Stimulated activated CD4-positive, alpha-beta T cell treated with anti-CD3 and anti-CD28 coated beads, Interleukin-1b, Interleukin-23, amount 100 ng/mL, for 24 hours (primary cell): ENCODE results near the gene GSN.

Experiments
- DNase-seq, 4 experiments: peaks; one replicate each; pipeline ENCODE4 v3.0.0-alpha.2; 2020; ENCODE audit warnings: low read depth in 4 of 4, low spot score in 1 of 4

Gene GSN

DNA sequence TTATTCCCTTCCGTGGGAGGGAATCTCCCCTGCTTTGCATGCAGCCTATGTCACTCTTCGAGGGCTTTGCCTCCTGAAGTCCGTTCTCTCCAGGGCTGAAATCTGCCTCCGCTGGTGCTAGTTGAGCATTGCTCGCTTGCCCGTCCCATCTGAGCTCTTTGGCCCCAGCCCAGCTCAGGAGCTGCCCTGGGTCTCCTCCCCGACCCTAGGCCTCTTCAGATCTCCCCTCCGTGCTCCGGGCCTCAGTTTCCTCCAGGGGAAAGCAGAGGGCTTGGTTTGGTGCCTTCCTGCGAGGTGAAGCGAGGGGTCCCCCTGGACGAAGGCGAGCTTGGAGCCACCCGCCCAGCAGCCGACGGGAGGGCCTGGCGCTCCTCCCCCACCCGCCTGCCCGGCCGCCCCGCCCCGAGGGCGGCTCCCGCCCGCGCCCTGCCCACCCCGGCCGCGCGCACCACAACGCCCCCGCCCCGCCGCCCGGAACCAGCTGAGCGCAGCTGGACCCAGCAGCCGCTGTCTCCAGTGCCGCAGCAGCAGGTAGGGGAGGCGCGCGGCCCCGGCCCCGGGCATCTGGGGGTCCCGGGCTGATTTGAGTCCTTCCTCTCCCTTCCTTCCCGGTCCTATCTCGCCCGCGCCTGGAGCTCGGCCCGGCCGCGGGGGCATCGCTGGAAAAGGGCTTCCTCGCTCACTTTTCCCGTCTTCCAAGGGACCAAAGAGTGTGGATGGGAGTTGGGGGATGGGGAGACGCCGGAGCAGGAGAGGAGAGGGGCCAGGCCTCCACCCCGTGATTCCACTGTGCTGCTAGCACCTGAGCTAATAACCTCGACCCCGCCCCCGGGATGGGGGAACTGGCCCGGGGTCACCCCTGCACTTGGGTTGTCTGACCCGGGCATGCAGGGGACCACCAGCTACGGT lies at the start of gene GSN:
Gene GSN, plus strand, starts transcription at position 474 of the 909 bp plus-strand sequence. CDS start 33,810 bp downstream, outside the sequence.
- DNase-seq, result peak in 1 of 4 experiments; percentile 45

DNA sequence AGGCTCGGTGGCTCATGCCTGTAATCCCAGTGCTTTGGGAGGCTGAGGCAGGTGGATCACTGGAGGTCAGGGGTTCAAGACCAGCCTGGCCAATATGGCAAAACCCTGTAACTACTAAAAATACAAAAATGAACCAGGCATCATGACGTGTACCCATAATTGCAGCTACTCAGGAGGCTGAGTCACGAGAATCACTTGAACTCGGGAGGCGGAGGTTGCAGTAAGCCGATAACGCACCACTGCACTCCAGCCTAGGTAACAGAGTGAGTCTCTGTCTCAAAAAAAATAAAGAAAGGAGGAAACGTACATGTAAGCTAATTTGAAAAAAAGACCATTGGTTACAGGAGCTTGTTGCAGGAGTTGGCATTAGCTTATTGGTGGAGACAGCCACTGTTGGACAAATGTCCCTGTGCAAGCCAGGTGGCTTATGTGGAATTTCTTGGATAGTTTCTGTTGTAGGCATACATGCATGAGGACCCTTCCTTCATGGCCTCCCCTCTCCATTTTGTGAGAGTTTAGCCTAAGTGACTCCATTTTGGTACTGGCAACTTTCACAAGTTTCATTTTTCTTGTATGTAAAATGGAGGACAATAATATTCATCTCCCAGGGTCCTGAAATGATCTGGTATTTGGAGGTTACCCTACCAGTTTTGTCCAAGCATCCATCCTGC lies 49.5 kb upstream of the GSN start:
- no peak for DNase-seq

DNA sequence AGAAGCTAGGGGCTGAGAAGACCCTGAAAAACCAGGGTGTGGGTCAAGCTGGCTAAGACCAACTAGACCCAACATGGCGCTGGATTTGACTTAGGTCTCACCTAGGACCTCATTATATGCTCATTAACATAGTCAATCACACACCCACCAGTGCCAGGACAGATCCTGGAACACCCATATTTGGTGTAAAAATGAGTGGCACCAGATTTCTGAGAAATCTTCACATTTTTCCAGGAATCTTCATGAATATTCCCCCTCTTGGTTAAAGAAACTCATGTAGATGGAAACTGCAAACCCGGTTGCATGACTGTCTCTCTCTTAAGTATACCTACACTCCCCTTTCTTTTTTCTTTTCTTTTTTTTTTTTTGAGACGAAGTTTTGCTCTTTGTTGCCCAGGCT lies 48.4 kb upstream of the GSN start:
- no peak for DNase-seq

DNA sequence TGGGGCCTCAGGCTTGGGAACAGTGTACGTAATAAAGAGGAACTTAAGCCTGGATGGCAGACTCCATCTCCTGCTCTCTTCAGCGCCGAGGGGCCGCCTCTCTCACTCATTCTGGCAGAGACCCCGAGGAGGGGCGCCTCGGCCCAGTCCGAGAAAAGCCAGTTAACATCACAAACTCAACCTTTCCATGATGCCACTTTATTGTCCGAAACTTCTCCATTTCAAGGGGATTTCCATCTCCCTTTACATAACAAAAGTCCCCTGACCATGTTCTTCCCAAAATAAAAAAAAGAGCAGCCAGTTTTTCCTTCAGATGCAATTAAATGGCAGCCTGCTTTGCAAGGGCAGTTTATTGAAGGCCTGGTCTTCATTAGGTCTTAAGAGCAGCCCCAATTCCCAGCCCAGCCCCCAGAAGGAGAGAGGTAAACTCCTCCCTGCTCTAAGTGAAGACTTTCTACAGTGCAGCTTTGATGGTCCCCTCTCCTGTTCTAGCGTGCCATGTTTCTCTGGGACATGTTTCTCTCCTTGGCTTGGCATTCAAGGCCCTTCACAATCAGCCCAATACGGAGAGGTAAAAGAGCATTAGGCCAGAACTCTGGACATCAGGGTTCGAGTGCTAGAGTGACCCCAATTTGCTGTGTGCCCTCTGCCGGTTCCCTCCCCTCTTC lies 46.8 kb upstream of the GSN start:
- no peak for DNase-seq

DNA sequence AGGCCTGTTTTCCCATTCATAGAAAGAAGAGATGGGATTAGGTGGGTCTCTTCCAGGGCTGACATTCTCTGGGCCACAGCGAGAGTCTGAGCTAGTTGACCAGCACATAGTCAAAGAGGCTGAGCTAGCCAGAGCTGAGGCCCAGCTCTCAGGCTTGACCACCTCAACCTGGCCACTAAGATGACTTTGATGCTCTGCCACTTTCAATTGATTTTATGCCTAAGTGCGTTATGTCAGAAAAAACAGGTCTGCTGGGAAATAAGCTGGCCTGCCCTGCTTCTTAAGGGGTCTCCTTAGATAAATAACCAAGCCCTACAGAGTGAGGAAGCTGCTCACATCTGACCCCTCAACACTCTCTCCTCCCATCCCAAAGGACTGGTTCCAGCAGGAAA lies 46.3 kb upstream of the GSN start:
- DNase-seq, result no peak

DNA sequence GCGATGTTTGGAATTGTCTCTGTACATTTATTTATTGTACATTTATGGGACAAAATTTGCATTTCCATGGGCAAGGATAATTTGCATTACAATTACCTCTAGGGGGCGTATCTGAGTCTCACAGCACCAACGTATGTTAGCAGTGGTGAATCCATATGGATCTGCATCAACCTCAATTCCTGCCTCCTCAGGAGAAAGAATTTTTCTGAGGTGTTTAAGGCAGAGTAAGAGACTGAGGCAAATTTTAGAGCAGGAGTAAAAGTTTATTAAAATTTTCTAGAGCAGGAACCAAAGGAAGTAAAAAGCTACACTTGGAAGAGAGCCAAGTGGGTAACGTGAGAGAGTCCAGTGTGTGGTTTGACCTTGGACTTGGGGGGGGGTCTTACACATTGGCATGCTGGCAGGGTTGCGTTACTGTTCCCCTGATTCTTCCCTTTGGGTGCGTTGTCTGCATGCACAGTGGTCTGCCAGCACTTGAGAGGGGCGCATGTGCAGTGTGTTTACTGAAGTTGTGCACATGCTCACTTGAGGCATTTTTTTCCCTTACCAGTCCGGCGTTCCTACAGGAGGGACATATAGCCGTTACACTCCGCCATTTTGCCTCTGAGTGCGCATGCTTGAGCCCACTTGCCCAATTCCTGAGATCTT lies 45.3 kb upstream of the GSN start:
- no peak for DNase-seq

DNA sequence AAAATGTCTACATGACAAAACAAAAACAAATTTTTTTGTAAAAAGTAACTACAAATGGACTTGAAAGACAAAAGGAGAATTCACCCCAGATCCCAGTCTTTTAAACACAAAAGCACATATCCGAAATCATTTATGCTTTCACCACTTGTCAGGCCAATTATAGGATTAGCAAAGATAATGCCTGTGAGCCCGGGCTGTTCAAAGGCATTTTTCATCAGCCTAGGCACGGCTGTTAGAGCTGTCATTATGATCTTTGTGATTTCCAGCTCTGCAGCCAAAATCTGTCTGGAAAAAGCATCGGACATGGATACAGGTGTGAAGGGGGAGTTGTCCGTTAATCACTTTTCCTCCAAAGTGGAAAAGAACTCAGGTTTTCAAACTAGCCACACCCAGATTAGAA lies 42.7 kb upstream of the GSN start:
- DNase-seq, result no peak

DNA sequence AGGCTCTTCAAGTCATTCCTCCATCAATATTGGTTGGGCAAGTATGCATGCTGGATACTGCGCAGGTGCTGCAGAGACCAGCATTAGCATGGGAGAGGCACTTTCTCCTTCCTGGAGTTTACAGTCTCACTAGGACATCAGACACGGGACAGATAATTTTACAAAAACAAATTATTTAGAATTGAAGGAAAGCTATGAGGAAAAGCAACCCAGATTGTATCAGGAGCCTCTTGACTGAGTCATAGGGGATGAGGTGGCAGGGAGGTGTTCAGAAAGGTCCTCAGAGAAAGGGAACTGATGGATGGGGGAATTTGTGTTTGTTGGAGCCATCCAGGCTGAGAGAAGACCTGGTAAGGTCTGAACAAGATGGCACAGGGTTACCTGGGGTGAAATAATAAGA lies 41.8 kb upstream of the GSN start:
- no peak for DNase-seq

DNA sequence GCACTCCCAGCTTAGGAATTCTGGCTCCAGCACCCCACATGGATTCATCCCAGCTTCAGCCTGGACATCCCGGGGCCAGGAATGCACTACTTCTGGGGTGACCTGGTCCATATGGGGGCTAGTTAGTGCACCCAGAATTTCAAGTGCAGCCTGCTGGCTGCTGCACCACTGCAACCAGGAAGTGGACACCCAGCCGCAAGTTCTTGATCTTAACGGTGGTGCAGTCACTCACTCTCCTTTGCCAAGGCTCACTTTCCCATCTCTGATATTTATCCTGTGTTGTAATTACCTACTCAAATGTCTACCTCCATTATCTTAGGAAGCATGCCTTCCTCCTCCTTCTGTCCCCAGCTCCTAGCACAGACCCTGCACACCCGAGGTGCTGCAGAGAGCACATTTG lies 40.1 kb upstream of the GSN start:
- no peak for DNase-seq

DNA sequence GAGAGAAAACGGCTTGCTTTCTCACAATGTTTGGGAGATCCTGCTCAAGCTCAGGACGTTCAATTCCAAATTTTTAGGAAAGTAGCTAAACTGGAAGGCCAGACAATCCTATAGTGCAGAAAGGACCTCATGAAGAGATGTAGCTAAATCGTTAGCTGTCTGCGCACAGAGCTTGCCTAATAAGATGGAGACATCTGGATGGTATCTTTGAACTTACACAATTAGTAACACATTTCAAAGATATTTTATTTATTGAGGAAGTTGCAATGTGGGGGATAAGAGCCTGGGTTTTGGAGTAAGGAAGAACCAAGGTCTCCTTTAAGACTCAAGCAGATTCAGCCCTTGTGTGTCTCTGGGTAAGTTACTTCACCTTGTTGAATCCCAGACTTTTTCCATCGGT lies 37.7 kb upstream of the GSN start:
- DNase-seq, result no peak

DNA sequence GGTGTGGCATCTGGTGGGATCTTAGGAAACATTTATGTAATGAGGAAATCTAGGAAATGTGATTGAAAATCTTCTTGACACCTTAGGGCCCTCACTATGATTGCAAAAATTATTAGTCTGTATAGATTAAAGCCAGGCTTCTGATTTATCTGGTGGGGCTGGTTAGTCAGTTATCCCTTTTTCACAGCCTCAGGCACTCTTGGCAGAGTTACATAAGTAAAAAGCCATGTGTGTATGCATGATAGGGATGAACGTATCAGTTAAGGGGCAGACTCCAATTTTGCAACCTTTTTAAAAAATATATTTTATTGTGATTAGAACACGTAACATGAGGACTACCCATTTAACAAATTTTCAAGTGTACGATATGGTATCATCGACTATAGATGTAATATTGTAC lies 35.7 kb upstream of the GSN start:
- DNase-seq, result no peak

DNA sequence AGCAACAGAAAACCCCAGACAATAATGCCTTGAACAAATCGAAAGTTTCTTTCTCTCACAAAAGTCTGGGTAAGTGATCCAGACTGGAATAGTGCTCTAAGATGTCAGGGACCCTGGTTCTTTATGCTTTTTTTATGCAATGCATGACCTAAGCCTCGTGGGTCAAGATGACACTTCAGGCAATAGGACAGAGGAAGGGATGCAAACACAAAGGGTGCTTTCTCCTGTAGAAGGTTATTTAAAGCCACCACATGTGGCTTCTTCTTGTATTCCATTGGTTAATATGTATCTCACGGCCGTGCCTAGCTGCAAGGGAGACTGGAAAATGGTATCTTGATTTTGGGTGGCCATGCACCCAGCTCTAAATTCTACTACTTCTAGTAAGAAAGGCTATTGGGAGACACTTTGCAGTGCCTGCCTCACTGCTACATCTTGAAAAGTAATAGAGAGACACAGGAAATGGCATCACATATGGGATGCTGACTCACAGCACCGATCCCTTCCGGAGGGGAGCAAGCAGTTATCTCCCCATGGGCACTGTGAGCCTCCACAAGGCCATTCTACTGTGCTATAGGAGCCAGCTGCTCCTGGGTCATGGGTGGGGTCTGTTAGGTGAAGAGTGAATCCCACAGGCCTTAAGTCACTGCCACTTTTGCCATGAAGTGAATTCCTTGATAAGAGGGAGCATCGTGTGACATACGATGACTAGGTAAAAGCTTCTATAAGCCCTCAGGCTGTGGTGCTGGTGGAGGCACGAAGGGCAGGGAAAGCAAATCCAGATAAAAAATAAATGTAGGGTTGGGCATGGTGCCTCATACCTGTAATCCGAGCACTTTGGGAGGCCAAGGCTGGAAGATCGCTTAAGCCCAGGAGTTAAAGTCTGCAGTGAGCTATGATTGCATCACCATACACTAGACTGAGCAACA lies 33.8 kb upstream of the GSN start:
- no peak for DNase-seq

DNA sequence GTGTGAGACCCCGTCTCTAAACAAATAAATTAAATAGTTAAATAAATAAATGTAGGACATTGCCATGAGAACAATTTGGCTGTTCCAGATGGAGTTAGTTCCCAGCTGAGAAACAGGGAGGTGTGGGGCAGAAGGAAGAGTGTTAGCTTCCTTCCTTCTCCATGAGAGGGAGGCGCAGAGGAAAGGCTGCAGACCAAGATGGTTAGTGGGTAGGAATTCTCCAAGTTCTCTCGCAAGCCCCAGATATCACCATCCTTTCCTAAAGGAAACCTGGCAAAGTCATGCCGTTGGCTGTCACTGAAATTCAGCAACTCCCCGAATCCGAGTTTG lies 33.2 kb upstream of the GSN start:
- no peak for DNase-seq

DNA sequence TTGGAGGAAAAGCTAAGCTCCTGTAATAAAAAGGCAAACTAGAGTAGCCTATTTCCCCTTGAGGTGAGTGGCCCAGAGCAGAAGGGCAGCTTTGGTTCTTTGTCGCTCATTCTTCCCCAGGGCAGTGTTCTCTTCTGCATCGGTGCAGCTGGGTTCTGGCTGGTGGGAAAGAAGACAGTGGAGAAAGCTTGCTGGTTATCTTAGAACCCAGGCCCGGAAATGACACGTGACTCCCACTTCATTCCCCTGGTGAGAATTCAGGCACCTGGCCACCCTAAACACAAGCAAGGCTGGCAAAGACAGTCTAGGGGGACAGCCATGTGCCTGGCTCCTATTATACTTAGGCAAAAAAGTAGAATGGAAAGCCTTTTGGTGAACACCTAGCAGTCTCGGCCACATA lies 32.5 kb upstream of the GSN start:
- DNase-seq, result no peak

DNA sequence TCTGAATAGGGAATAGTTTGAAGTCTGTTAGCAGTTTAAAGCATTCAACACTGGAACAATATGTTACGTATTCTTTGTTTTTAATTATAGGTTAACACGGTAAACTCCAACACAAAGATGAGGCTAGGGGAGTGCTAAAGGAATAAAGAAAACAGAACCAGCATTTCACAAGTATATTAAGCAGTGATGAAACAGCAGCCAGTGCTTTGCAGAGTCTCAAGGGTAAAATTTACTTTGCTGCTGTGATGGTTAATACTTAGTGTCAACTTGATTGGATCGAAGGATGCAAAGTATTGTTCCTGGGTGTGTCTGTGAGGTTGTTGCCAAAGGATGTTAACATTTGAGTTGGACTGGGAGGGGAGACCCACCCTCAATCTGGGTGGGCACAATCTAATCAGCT lies 30.0 kb upstream of the GSN start:
- no peak for DNase-seq

DNA sequence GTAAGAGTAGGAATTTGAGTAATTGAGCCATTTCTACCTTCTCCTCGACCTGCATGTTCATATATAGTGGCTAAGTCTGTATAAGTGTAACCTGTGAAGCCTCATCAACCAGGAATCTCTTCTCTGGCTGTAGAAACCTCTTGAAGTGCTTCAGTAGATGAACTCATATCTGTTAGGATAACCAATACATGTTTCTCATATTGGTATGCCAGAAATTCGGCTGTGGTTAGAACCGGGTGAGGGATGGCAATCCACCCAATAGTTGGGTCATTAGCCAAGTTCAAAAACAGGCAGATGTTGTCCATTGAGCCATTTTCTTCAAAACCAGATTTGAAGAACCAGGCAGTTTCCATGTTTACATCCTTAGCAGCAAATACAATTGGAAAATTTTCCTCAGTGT lies 28.9 kb upstream of the GSN start:
- no peak for DNase-seq

DNA sequence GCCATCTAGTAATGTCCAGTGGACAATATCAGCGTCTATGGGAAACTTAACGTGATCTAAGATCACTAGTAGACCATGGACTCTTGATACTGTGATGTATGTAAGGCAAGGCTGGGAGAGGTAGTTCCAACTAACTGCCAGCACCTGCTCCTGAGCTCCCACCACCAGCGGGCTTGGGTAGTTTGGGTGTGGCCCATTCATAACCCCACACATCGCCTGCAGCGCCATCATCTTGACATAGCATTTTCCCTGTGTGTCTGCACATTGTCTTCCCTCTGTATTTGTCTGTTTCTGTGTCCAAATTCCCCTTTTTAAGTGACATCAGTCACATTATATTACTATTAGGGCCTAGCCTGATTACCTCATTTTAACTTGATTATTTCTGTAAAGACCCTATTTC lies 28.1 kb upstream of the GSN start:
- DNase-seq, result no peak

DNA sequence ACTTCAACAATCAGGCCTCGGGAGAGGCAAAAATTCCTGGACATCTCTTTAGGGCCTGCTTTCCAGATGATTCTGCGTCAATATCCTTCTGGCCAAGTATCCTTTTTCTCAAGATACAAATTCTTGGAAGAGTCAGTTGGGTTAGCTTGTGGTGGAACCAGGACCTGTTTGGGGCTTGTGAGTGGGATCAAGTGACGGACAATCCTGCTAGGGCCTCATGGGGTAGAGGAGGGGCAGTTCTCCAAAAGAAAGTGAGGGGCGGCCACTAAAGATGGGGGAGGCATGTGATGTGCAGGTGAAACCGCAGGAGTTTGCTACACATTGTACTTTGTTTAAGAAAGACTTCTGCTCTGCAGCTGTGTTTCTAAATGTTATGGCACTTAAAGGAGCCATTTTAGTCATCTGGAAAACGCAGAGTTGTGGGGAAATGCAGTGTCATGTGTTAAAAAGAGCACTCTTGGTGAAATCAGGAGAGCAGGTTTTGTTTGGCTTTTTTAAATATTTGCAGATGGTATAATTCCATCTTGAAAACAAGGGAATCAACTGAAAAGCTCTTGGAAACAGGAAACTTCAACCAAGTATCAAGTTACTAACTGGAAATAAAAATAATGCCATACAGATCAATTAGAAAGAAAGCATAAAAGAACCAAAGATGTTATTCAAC lies 27.4 kb upstream of the GSN start:
- DNase-seq, result no peak

DNA sequence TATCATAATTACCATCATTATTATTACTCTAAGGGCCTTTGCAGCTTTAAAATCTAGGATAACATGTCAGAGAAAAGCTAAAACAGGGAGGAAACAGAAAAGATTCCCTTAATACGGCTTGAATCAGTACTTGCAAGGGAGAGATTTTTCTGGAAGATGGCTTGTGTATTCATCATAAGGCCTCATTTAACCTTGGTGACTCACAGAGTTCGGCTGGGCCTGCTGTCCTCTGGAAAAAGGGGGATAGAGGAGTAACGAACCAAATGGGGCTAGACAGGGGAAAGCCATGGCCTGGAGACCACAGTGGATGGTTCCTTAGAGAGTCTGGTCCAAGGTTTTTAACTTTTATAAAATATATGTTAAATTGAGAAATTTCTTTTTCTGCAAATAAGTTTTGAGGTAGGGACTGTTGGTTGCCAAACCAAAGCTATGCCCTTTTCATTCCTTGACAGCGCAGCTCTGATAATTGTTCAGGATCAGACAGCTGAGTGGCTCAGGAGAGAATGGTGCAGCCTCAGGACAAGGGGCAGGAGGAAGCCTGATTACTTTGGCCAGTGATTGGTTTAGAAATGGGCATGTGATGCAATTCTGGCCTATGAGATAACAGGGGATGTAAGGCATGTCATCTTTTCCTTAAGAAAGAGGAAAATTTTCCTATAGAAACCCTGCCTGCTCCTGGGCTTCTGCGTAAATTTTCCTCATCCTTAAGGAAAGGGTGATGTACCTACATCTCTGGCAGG lies 25.6 kb upstream of the GSN start:
- DNase-seq, result no peak

DNA sequence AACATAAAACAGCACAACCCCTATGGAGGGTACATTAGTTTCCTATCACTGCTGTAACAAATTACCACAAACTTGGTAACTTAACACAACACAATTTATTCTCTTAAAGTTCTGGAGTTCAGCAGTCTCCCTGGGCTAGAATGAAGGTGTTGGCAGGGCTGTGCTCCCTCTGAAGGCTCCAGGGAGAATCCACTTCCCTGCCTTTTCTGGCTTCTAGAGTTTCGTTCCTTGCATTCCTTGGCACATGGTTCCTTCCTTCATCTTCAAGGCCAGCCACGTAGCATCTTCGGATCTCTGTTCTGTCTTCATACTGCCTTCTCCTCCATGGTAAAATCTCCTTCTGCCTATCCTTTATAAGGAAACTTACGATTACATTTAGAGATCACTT lies 25.0 kb upstream of the GSN start:
- DNase-seq, result no peak
